GM18907 (cell line): ENCODE data around the gene ELFN1.

Experiments used
- ATAC-seq: cut with Tn5 transposase; IDR thresholded peaks from one replicate; pipeline ENCODE4 v1.9.1; 2021; ENCODE audit warnings: mild to moderate bottlenecking, moderate library complexity; ENCODE audit not compliant: unreplicated experiment

The ELFN1 gene

DNA sequence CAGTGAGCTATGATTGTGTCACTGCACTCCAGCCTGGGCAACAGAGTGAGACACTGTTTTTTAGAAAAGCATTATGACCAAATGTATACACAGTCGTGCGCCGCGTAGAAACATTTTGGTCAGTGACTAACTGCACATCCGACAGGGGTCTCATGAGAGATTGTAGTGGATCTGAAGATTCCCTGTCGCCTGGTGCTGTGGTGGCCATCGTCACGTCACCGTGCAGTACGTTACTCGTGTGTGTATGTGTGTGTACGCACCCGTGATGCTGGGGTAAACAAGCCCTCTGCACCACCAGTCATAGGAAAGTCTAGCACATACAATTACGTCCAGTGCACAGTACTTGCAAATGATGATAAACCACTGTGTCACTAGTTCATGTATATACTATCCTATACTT, 109.4 kb downstream of the ELFN1 start:
- no peak for ATAC-seq

DNA sequence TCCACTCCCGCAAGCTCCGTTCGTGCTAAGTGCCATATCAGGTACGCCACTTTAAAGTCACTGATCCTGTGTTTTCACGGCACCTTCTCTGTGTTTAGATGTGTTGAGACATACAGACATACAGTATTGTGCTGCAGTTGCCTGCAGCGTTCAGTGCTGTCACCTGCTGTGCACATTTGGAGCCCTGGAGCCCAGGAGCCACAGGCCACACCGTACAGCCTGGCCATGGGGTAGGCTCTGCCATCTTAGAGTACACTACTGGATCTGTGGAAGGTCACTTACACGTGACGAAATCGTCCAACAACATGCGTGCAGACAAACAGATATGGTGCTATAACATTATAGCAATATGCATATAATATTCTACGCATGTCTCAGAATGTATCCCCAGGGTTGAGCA, 111.3 kb downstream of the ELFN1 start:
- ATAC-seq: no peak

DNA sequence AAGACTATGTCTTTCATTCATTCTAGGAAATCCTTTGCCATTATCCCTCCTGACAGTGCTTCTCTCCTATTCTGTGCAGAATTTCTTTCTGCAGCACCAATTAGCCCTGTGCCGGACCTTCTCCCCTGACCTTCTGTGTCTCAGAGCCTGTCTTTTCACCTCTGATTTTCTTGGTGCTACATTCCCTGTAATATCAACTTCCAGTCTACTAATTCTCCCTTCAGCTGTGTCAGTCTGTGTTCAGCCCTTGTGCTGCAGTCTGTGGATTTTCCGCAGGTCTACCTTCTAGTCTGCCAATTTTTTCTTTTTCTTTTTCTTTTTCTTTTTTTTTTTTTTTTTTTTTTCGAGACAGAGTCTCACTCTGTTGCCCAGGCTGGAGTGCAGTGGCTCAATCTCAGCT, 115.8 kb downstream of the ELFN1 start:
- no peak for ATAC-seq

DNA sequence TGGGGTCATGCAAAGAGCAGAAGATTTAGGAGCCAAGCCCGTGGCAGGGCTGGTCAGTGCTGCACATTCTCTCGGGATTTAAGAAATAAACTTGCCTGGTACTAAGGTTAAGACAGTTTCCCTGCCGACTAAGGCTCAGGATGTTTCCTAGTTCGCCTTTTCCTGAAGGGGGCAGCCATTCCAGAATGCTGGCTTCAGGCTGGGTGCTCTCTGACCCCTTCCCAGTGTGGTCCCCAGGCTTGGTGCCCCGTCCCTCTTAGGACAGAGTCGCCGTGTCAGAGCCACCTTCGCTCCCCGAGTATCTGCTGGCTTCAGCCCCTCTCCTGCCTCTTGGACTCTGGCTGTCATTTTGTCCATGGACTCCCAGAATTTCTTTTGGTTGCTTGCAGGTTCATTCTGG, 117.2 kb downstream of the ELFN1 start:
- no peak for ATAC-seq

DNA sequence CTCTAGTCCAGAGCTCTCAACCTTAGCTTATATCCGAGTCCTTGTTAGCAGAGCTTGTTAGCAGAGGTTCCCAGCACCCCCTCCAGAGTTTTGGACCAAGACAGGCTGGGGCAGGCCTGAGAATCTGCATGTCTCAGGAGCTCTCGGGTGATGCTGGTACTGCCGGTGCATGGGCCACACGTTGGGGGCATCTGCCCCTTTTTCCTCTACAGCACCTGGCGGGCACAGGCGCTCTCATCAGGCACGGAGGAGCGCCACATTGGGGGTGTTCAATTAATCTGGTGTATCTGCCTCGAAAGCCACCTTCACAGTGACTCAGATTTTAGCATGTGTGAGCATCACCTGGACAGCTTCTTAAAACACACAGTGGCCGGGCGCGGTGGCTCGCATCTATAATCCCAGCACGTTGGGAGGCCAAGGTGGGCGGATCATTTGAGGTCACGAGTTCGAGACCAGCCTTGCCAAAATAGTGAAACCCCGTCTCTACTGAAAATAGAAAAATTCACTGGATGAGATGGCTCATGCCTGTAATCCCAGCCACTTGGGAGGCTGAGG, 117.7 kb downstream of the ELFN1 start:
- no peak for ATAC-seq

DNA sequence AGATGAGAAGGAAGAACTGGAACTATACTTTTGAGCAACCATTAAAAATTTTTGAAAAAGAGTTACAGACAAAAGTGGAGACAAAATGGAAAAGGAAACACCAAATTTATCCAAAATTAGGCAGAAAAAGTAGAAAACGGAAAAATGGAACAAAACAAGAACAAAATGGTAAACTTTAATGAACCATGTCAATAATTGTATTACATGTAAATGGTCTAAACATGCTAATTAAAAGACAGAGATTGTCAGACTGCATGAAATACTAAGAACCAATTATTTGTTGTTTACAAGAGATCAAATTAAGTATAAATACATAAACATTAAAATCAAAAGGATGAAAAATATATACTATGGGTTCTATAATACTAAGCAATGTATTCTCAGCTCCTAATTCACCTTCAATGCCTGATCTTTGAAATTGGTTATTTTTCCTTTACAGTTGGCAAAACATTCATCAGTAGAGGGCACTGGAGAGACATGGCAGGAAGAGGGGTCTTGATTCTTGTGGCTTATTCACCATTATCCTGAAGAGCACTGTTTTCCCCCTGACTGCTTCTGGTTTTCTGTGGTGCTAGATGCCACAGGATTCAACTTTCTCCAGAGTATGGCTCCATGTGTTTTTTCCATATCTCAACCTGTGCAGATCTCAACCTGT, 124.9 kb downstream of the ELFN1 start:
- ATAC-seq: no peak
